EL (cell line): ENCODE data around the gene MAP3K19.
A peak's percentile ranks its signal among the peaks of the same experiment; 100 is the strongest.
"Not testable (repeated sequence)": the region's sequence is repeated elsewhere in the genome, so short reads cannot be mapped to it uniquely, and the experiment has no call there.

Experiments used
- DNase-seq: peaks from one replicate; pipeline ENCODE4 v3.0.0-alpha.2; 2016

Gene MAP3K19

DNA sequence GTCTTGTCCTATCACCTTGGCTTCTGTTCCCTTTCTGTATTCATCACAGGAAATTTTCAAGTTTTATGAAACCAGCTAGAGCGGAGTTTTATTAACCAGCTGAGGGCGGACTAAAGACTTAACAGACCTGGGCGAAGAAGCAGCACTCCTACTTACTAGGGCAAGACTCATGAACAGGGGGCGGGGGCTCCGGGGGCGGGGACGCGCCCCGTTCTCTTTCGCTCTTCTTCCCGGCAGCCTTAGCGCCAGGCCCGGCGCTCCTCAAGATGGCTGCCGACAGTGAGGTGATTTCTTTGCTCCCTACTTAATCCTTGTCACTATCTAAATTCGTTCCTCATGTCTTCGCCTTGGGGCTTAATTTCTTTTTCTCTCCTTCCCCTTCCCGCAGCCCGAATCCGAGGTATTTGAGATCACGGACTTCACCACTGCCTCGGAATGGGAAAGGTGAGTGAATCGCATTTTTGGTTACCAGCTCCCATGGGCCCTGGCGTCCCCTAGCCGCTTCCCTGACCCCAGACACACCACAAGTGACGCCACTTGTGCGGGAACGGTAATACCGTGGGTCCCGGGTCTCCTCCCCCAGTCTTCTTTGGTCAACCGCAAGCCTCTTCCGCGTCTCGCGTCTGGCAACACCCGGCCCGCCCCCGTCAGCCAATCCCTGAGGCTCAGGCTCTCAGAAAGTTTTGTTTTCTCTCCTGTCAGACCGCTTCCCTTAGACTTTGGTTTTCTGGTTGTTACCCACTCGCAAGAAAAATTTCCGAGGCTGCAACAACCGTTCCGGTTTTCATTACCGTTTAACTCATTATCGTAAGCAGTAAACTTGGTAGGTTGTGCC lies 5.0 kb upstream of the MAP3K19 start, which contains the start of gene RAB3GAP1:
Gene RAB3GAP1 (plus strand): TSS at position 251 of the 835 bp plus-strand sequence. CDS start 16 bp downstream, at position 267.
- peak; percentile 88 for DNase-seq

DNA sequence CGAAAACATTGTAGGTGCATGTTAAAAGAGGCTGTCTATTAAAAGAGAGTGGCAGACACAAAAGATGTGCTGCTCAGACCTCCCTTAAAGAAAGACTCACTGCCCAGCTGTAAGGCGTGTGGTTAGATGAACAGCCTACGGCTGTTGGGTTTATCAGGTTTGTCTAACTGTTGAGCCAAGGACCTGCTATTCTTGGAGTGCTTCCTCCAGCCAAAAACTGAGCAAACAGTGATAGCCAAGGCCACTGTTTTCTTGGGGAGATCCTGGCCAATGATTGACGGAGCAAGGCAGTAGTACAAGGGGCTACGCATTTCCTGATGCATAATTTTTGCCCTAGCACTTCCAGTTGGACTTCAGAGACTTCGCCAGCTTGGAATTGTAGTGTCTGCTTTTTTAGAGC lies 3.4 kb upstream of the MAP3K19 start:
- no peak for DNase-seq

DNA sequence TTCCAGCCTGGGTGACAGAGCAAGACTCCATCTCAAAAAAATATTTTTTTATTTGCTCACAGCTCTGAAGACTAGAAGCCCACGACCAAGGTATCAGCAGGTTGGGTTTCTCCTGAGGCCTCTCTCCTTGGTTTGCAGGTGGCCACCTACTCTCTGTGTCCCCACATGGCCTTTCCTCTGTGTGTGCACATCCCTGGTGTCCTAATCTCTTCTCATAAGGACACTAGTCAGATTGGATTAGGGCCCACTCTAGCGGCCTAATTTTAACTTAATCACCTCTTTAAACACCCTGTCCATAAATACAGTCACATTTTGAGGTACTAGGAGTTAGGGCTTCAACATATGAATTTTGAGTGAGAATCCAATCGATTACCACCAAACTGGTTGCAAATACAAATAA lies 2.9 kb upstream of the MAP3K19 start:
- no peak for DNase-seq

DNA sequence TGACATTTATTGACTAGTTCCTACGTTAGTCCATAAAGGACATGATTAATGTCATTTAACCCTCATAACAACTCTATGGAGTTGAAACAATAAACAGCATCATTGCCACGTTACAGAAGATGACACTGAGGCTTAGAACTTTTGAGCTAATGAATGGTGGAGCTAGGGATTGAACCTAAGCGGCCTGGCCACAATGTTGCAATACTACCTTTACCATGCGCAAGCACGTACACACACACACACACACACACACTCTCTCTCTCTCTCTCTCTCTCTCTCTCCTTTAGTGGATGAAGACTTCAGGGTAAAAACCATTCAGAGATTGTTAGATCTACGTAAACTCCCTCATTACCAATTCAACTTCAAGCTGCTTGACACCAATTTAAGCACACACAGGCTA lies 875 bp upstream of the MAP3K19 start:
- no peak for DNase-seq

DNA sequence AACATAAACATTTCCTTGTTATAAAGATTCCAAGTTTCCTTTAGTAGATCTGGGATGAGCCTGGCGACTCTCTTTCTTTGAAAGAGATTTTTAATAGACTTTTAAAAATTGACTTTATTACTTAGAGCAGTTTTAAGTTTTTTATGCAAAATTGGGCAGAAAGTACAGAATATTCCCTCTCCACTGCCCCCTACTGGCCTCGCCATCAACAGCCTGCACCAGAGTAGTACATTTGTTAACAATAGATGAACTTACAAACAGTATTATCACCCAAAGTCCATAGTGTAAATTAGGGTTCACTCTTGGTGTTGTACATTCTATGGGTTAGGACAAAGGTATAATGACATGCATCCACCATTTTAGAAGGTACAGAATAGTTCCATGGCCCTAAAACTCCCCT lies 3.9 kb downstream of the MAP3K19 start:
- no peak for DNase-seq

DNA sequence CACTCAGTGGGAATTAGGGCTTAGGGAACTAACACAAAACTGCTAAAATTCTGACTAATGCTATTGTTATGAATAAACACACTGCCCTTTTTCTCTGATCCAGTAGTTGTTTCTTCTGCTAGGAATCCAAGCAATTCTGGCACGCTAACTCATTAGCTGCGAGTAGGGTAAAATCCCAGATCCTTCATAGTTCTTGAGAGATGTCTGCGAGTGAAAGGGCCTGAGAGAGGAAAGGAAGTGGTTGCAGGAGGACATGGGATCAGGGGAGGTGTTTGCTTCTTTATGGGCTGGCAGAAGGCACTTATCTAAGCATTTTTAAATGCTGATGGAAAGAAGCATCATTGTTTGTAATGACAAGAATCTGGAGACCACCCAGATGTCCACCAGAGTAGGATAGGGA lies 9.4 kb downstream of the MAP3K19 start:
- peak; percentile 51 for DNase-seq

DNA sequence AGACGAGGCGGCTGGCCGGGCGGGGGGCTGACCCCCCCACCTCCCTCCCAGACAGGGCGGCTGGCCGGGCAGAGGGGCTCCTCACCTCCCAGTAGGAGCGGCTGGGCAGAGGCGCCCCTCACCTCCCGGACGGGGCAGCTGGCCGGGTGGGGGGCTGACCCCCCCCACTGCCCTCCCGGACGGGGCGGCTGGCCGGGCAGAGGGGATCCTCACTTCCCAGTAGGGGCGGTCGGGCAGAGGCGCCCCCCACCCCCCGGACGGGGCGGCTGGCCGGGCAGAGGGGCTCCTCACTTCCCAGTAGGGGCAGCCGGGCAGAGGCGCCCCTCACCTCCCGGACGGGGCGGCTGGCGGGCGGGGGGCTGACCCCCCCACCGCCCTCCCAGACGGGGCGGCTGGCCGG lies 14.0 kb downstream of the MAP3K19 start:
- not testable (repeated sequence) for DNase-seq

DNA sequence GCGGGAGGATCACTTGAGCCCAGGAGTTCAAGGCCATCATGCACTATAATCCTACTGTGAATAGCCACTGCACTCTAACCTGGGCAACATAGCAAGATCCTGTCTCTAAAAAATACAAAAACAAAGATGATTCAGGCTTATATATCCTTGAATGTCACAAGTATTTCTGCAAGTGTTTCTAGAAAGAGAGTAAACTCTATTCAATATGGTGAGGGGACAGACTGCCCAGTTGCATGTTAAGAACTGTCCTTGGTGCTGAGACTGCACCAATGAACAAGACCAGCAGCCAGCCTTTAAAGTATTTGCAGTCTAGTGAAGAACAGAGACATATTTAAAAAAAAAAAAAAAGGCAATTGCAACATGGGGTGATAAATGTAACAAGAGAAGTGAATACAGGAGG lies 16.4 kb downstream of the MAP3K19 start:
- peak; percentile 20 for DNase-seq

DNA sequence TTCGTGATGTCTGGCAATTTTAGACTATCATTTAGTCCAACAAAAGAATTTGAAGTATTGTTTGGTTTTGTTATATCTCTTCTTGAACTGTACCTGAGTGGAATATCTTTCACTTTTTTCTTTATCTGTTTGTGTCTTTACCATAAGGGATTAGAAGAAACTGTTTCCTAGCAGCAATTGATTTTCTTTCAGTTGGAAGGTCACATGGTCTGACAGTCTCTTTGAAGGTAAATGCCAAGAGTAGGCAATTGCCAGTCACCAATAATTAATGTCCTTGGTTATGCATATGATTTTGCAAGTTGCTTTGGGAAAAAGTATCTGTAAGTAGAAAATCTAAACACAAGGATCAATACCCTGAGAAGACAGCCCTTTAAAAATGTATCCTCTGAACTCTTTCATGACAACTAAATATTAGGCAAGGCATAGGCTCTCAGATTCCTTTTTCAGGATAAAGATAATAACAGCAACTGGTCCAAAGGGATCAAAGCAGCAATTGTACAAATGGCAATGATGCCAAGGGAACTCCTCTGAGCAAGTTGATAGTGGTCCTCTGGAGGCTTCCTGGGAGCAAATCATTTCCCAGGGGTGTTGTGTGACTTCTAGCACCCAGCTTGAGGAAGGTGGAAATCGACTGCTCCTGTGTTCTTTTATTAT lies 17.6 kb downstream of the MAP3K19 start:
- DNase-seq = no peak

DNA sequence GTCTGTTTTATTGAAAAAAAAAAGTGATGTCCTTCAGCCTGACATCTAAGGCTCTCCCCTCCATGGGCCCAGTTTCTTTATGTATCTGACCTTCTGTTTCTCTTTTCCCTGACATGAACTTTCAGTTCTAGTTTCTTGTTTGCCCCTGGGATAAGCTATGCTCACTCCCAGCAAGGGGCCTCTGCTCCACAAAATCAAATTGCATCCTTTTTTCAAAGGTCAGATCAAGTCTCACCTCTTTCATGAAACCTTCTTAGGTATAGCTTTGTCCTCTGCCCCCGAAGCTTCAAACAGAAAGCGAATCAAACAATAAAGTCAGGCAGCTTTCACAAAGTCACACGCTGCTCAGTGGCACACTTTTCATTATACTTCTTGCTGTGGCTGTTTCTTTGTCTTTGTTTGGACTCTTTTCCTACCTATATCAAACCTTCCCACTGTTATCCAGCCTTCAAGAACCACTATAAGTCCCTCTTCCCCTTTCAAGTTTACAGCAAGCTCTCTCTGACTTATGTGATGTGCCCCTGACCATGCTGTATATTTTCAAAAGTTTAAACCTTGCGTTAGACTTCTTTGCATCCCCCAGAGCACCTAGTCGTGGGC lies 23.3 kb downstream of the MAP3K19 start:
- DNase-seq = no peak

DNA sequence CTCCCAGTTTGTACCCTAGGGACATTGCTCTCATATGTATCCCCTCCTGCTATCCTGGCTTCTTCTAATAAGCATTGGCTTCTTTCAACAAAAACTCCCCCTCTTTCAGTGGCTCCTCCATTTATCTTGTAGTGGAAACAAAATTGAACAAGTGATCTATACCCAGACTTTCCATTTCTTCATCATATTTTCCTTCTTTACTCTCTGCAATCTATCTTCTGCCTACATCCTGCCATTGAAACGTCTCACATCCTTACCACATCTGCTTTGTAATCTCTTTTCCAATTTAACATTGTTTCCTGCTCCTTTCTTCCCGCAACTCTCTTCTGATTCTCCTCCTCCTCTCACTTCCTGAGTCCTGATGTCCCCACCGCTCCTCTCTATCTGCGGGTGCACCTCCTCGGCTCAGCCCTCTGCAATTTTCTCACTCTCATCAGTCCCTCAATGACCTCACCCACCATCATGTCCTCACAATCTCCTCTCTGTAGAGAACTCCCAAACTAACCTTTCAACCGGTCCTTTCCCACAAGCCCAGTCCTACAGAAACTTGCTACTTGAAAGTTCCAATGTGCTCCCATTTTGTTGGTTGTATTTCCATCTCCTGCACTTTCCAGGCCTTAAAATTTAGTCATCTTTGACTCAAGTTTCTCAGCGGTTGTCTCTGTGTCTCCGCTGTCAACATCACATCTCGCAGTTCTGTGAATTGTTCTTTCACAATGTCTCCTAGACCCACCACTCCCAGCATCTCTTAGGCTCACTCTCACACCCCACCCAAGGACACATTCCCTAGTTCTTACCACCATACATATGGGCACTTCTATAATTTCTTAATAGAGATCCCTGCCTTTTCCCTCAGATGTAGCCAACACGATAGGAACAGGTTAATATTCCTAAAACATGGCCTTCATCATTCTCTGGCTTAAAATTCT lies 24.0 kb downstream of the MAP3K19 start:
- DNase-seq = no peak

DNA sequence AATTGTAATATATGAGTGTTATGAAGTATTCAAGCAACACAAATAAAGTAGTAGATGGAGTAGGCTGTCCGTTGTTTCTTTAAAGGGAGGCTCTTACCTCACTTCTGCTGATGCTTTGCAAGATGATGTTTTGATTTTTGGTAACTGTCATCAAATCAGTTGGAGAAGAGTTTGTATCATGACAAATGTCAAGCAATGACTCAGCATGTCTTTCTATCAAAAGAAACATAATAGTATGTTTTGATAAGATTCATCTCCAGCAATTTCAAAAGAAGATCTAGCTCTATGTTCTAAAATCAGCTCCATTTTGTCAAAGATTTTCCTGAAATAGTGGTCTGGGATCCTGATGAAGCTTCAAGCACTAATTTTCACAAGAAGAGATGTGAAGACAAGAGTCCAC lies 25.6 kb downstream of the MAP3K19 start:
- no peak for DNase-seq

DNA sequence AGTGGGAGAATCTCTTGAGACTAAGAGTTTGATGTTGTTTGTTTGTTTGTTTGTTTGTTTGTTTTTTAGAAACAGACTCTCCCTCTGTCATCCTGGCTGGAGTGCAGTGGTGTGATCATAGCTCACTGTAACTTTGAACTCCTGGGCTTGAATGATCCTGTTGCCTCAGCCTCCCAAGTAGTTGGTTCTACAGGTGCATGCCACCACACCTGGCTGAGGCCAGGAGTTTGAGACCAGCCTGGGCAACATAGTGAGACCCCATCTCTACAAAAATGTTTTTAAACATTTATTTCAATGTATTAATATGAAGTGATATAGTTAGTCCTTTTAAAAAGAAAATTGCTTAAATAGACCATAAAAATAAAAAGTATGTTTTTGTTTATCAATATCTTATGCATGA lies 35.6 kb downstream of the MAP3K19 start:
- DNase-seq = no peak

DNA sequence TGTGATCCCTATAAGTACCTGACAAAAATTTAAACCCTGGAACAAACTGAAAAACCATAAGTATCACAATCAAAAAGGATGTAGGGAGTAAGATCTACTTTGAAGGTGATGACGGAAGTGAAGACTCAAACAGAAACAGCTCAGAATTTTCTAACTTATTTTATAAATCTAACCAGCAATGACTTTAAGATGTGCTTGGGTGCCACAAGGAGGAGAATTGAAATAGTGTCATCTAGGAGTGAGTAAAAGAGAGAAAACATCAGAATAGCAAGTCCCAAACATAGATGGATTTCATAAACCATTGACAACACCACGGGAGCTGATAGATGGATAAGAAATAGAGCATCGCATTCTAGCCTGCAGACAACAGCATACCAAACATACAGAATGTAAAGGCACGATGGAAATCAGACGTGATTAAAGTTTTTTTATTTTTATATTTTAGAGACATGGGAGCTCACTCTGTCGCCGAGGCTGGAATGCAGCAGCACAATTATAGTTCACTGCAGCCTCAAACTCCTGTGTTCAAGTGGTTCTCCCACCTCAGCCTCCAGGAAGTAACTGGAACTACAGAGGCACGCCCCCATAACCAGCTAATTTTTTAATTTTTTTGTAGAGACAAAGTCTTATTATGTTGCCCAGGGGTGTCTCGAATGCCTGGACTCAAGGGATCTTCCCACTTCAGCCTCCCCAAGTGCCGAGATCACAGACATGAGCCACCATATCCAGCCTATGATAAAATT lies 36.9 kb downstream of the MAP3K19 start:
- no peak for DNase-seq

DNA sequence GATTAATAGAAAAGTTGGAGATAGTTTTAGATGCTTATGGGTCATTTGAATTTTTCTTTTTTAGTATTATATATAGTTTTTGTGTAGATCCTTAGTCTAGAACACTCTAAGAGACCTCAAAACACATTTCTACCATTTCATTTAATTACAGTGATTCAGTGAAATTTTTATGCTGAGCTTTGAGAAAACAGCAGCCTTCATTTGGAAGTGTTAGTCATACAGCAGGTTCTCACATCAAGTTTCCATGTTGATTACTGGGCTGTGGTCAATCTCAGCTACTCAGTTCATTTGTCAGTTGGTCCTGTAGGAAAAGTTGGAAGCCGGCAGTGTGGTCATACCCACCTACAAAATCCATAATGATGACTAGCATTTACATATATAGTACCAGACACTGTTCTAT lies 37.9 kb downstream of the MAP3K19 start:
- no peak for DNase-seq

DNA sequence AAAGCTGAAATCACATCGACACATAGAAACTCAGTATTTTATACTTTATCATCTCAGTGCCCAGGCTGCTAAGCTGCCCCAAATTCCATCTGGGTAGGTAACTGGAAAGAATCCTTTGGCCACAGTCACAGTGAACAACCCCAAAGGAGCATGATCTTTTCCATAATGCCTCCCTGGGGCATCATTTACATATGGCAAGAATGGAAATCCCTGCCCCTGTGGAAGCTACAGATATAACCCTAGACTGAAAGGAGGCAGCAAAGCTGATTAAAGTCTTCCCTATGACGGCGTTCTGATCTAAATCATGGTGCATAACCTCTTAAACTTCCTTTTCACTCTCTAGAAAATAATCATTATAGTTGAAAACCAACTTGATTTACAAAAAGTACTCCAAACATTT lies 41.5 kb downstream of the MAP3K19 start:
- DNase-seq = no peak

DNA sequence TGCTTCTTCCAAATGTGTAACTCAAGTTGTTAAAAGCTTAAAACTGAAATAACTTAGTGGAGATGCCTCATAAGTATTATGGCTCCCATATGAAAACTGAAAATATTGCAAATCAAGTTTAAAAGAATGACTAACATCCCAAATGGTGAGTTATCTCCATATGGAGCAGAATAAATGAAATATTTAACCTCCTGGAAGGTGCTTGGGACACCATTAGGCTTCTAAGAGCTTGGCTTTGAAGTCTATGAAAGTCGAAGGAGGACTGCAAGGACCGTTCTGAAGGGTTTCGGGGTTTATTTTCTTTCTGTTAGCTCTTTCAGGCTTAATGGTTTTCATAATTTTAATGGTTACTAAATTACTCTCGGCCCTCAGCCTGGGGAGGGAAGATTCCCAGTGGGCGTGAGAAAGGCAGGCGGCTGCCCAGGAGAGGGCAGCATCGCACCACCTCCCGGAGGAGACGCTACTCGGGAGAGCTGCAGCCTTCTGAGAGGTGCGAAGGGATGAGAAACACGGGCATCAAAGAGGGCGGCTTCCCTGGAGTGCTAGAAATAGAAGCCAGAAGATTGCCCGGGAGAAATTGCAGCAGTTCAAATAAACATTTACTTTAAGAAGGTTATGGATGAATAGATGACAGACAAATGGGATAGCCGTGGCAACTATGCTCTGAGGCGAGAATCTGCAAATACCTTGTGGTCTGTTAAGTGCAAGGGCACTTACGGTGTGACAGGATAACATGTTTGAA lies 43.1 kb downstream of the MAP3K19 start:
- peak; percentile 74 for DNase-seq

DNA sequence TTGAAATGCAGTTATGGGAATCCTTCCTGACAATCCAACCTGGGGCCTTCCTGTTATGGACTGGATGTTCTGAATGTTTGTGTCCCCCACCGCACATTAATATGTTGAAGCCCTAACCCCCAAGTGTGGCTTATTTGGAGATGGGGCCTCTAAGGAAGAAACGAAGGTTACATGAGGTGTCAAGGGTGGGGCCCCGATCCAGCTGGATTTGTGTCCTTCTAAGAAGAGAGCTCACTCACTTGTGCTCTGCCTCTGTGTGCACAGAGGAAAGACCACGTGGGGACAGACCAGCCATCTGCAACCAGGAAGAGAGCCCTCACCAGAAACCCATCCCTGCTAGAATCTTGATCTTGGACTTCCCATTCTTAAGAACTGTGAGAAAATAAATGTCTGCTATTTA lies 44.4 kb downstream of the MAP3K19 start:
- DNase-seq = no peak

DNA sequence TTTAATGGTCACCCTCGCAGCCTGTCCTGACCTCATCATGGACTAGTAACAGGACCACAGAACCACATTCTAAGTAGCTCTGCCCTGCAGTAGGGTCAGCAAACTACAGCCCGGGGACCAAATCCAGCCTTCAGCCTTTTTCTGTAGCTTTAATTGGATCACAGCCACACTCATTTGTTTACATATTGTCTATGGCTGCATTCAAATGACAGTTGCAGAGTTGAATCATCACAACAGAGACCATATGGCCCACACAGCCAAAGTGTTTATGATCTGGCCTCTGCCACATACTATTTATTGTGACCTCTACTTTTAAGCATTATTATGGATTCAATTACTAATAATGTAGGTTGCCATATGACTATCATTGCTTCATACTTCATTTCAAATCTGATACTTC lies 47.7 kb downstream of the MAP3K19 start:
- no peak for DNase-seq

DNA sequence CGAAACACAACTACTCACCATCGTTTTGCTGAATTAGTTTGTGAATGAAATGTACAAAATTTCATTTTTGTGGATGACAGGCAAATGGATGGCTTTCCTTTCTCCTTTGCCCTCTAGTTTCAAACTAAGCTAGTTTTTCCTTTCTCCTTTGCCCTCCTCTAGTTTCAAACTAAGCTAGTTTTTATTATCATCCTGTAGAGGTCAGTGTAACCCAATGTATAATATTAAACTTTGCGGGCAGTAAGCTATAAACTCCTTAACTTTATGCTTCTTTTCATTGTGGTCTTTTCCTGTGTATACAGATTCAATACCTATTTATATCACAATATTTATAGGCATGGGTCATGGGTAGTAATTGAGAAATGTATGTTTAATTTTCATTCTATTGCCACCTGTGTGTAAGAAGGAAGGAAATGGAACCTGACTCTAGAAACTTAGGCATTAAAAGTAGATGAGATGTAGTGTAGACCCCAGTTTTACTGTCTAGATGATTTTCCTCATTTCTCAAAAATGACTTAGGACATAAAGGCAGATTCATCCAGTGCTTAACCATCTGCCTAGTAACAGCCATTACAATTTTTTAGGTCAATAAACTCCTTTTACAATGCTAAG lies 58.1 kb downstream of the MAP3K19 start:
- DNase-seq = peak; percentile 33

DNA sequence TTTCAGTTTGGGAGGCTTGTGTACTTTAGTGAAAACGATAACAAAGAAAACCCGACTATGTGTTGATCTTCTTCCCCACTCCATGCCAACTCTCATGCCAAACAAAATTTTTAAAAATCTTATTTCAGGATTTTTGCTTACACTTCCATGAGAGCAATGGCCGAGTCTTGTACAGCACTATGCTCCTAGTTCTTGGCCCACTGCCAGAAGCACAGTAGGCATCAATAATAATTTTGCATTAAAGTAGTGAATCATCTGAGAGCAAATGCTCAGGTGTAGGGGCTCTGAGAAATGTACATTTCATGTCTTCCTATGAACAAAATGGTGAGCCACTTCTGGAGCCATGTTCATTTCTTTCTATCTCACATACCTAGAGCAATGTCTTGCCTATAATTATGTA lies 62.2 kb downstream of the MAP3K19 start:
- no peak for DNase-seq
